Activated naive CD8-positive, alpha-beta T cell treated with anti-CD3 and anti-CD28 coated beads, Interleukin-2, amount 10 ng/mL, durations not matched to agents 7 days and 5 days (primary cell): ENCODE data around the gene RPS5. TPM values are rescaled to one million over a fixed set of nuclear protein-coding genes. Genes with fewer than 3 reads are reported as not detected.
"Not testable (repeated sequence)": the region's sequence is repeated elsewhere in the genome, so short reads cannot be mapped to it uniquely, and the experiment has no call there.

Experiments
- ATAC-seq: fragments of 150-1000 bp; cut with Tn5 transposase; one replicate; pipeline ENCODE4 v1.10.0; 2021; ENCODE audit warnings: low read depth, moderate library complexity
- POLR2A ChIA-PET: fragments of 350-600 bp; sonication (Branson Sonifier 250); formaldehyde crosslinking; loops from one replicate; lab custom pipeline; 2021; ENCODE audit warnings: antibody characterized with exemption; lab: Charles Lee
- DNase-seq: peaks from one replicate; pipeline ENCODE4 v3.0.0; 2021
- H3K27ac Mint-ChIP-seq: one replicate; pipeline ENCODE4 v1.8.0; 2022; ENCODE audit warnings: mild to moderate bottlenecking, mixed read lengths
- H3K27me3 Mint-ChIP-seq: one replicate; pipeline ENCODE4 v1.8.0; 2022; ENCODE audit warnings: mild to moderate bottlenecking, moderate library complexity, mixed read lengths
- H3K36me3 Mint-ChIP-seq: one replicate; pipeline ENCODE4 v1.8.0; 2021; ENCODE audit warnings: mild to moderate bottlenecking, mixed read lengths
- H3K4me1 Mint-ChIP-seq: one replicate; pipeline ENCODE4 v1.8.0; 2021; ENCODE audit warnings: mixed read lengths
- H3K4me3 Mint-ChIP-seq: one replicate; pipeline ENCODE4 v1.8.0; 2022; ENCODE audit warnings: mild to moderate bottlenecking, moderate library complexity, mixed read lengths
- H3K9me3 Mint-ChIP-seq: one replicate; pipeline ENCODE4 v1.8.0; 2021; ENCODE audit warnings: mixed read lengths
- total RNA-seq, 2 experiments: library from RNA; stranded (reverse); gene quantifications; one replicate each; pipeline ENCODE4 v1.2.3, GENCODE V29; 2021

RPS5 gene
- total RNA-seq, 2 experiments from 2014 or later = 1,038 to 1,039 TPM

DNA sequence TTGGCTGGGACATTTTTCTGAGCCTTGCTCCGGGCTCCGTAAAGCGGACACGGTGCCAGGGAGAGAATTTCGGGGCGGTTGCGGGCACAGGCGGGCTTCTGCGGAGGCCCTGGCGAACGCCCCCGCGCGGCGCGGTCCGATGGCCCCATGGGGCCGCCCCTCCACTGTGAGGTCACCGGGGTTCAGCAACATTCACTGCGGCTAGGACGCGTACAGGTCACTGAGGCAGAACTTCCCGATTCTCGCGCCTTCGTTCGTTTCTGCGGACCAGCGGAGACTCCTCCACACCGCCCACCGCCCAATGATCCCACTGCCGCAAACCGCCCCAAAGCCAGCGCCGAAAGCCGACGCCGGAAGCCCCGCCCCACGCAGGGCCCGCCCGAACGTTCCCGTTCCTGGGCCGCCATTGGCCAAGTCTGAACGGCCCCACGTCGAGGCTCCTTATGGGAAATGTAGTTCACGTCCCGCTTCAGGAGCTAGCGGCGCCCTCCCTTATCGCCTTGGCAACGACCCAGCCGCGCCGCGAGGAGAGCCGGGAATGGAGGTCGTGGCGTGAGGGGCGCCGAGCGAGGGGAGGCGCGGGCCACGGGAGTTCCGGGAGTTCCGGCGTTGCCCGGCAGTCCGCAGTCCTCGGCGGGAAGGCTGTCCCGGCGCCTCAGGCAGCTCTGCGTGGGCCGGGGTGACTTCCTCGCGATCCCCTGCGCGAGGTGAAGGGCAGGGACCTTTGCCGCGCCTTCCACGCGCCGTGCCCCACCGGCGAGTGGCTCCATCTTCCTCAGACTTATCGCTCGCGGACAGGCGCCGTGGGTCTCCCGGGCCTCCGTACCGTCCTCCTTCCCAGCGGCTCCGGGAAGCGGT is 21.3 kb downstream of the RPS5 start, which contains the start of gene ZNF584:
Gene ZNF584 (plus strand): TSS at position 498 of the 858 bp plus-strand sequence. CDS start 499 bp downstream, outside the sequence.
- DNase-seq (peak; percentile 95), ATAC-seq (peak; percentile 95)
- Mint-ChIP-seq H3K36me3 (peaks cover 6% of the 10 kb centered on the region), H3K27ac (peak within 1 kb of the TSS; percentile 95), H3K27me3 (no peaks in the 10 kb centered on the region), H3K4me1 (peaks cover 33% of the 10 kb centered on the region), H3K4me3 (peak within 1 kb of the TSS; percentile 95), H3K9me3 (no peaks in the 10 kb centered on the region)
- POLR2A ChIA-PET = interaction anchor here (0.6 to 1.4 kb wide), 9 partner anchors 27 to 217 kb away, joined by 3 to 6 read pairs (median 3); partner anchors contain the start of genes ZNF132, ZNF324B and ZNF8

- no peaks in the 10 kb centered on the region for H3K27me3 Mint-ChIP-seq
These were observed 22.1 kb downstream of the RPS5 start for GRCh38 chr19:58409010-58409790.

DNA sequence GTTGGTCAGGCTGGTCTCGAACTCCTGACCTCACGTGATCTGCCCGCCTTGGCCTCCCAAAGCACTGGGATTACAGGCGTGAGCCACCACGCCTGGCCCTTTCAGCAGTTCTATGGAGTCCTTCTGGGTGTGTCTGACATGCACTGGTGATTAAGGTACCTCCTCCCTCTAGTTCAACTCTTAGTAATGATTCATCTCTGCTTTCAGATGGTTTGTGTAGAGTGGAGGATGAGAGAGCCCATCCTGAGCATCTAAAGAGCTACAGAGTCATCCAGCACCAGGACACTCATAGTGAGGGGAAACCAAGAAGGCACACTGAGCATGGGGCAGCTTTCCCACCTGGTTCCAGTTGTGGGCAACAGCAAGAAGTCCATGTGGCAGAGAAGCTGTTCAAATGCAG is 29.5 kb downstream of the RPS5 start:
- Mint-ChIP-seq H3K9me3 (peaks cover 6% of the 10 kb centered on the region), H3K27ac (no peak overlapping the region), H3K4me3 (no peak overlapping the region), H3K36me3 (peaks cover 49% of the 10 kb centered on the region), H3K27me3 (no peaks in the 10 kb centered on the region), H3K4me1 (no peaks in the 10 kb centered on the region)
- POLR2A ChIA-PET = no interaction called here
- ATAC-seq = no peak
- DNase-seq = no peak

More at GRCh38 chr19:58409010-58409790, 22.1 kb downstream of the RPS5 start:
- Mint-ChIP-seq H3K36me3 (peaks cover 6% of the 10 kb centered on the region), H3K4me1 (peaks cover 28% of the 10 kb centered on the region), H3K4me3 (peak overlapping the region; percentile 95), H3K9me3 (no peaks in the 10 kb centered on the region), H3K27ac (peak overlapping the region; percentile 68)
- peak; percentile 53 for DNase-seq
- ATAC-seq = peak; percentile 10
- POLR2A ChIA-PET = interaction anchor here (0.6 to 1.4 kb wide), 8 partner anchors 27 to 131 kb away, joined by 3 to 6 read pairs (median 4); partner anchors contain the start of genes ZNF132, ZNF324B and ZNF8

GRCh38 chr19:58417071-58417470 is 30.0 kb downstream of the RPS5 start:
- no peaks in the 10 kb centered on the region for H3K27me3 Mint-ChIP-seq
- DNase-seq = no peak
- no peak overlapping the region for H3K4me3 Mint-ChIP-seq
- H3K4me1 Mint-ChIP-seq = no peaks in the 10 kb centered on the region
- H3K36me3 Mint-ChIP-seq = peaks cover 50% of the 10 kb centered on the region
- H3K27ac Mint-ChIP-seq = no peak overlapping the region
- no peak for ATAC-seq
- peaks cover 6% of the 10 kb centered on the region for H3K9me3 Mint-ChIP-seq
- POLR2A ChIA-PET = no interaction called here

DNA sequence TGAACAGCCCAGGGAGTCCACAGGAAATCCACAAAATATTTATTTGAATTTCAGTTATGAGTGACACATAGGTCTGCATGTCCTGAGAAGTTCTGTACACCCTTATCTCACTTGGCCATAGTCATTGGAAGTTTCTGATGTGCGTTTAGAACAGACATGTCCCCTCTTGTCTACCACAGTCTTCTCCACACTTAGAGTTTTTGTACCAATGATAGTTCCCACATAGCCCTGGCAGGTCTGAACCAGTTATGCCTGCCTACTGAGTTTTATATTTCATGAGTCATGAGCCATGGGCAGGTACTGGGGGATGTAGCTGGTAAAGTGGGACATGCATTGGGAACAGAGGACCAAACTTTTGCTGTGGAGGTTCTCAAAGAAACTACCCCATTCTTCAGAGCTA is 41.5 kb downstream of the RPS5 start:
- Mint-ChIP-seq H3K36me3 (peaks cover 43% of the 10 kb centered on the region), H3K4me1 (no peaks in the 10 kb centered on the region), H3K9me3 (peaks cover 18% of the 10 kb centered on the region), H3K27ac (no peak overlapping the region), H3K4me3 (no peak overlapping the region), H3K27me3 (no peaks in the 10 kb centered on the region)
- no peak for ATAC-seq
- DNase-seq = no peak
- POLR2A ChIA-PET = no interaction called here

DNA sequence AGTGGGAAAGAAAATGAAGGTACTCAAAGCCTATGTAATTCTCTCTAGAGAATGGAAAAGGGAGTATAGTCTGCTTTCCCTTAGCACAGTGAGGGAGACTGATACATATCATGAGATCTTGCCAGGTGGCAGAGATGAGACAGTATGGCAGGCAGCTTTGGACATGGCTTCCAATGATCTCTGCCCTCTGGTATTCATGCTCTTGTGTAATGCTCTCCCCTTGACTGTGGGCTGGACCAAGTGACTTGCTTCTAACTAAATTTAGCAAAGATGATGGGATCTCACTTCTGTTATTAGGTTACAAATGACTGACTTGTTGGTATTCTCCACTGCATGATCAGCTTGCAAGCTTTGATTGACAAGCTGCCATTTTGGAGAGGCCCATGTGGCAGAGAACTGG is 42.7 kb downstream of the RPS5 start:
- Mint-ChIP-seq H3K9me3 (peaks cover 21% of the 10 kb centered on the region), H3K4me1 (no peaks in the 10 kb centered on the region), H3K36me3 (peaks cover 50% of the 10 kb centered on the region), H3K27me3 (no peaks in the 10 kb centered on the region), H3K27ac (no peak overlapping the region), H3K4me3 (no peak overlapping the region)
- POLR2A ChIA-PET = no interaction called here
- DNase-seq = no peak
- no peak for ATAC-seq

GRCh38 chr19:58434217-58434616 is 47.1 kb downstream of the RPS5 start:
- ATAC-seq = no peak
- POLR2A ChIA-PET = interaction anchor here (1.1 kb wide), 1 partner anchor 12 kb away, joined by 3 read pairs; no protein-coding TSS in a partner anchor

GRCh38 chr19:58439576-58440554 is 52.8 kb downstream of the RPS5 start, which contains the start of gene ZNF132:
TSS of gene ZNF132 (minus strand) at chr19:58440153. CDS start at chr19:58439821, 332 bp downstream.
- DNase-seq = peak; percentile 89
- peak within 1 kb of the TSS; percentile 98 for H3K4me3 Mint-ChIP-seq
- POLR2A ChIA-PET = interaction anchor here (0.6 to 1.3 kb wide), 8 partner anchors 11 to 211 kb away, joined by 3 to 5 read pairs (median 3); partner anchors contain the start of genes ERVK3-1, ZNF324B, ZNF544 and ZNF584
- H3K4me1 Mint-ChIP-seq = peaks cover 21% of the 10 kb centered on the region
- no peaks in the 10 kb centered on the region for H3K27me3 Mint-ChIP-seq
- peaks cover 40% of the 10 kb centered on the region for H3K9me3 Mint-ChIP-seq
- peak within 1 kb of the TSS; percentile 96 for H3K27ac Mint-ChIP-seq
- H3K36me3 Mint-ChIP-seq = peaks cover 45% of the 10 kb centered on the region
- peak; percentile 98 for ATAC-seq

More at GRCh38 chr19:58434217-58434616, 47.1 kb downstream of the RPS5 start:
- Mint-ChIP-seq H3K4me1 (peaks cover 9% of the 10 kb centered on the region), H3K36me3 (peaks cover 85% of the 10 kb centered on the region), H3K27me3 (no peaks in the 10 kb centered on the region), H3K4me3 (no peak overlapping the region), H3K9me3 (peaks cover 45% of the 10 kb centered on the region), H3K27ac (no peak overlapping the region)
- no peak for DNase-seq

GRCh38 chr19:58440556-58440955 is 53.5 kb downstream of the RPS5 start:
- peak; percentile 1 for ATAC-seq
- H3K27ac Mint-ChIP-seq = peak overlapping the region; percentile 96
- peaks cover 35% of the 10 kb centered on the region for H3K9me3 Mint-ChIP-seq
- POLR2A ChIA-PET = interaction anchor here (0.6 to 1.3 kb wide), 7 partner anchors 11 to 212 kb away, joined by 3 to 5 read pairs (median 3); partner anchors contain the start of genes CHMP2A, ZNF324B, ZNF544 and ZNF584
- H3K4me1 Mint-ChIP-seq = peaks cover 21% of the 10 kb centered on the region
- DNase-seq = no peak
- H3K27me3 Mint-ChIP-seq = no peaks in the 10 kb centered on the region
- H3K4me3 Mint-ChIP-seq = peak overlapping the region; percentile 98
- peaks cover 38% of the 10 kb centered on the region for H3K36me3 Mint-ChIP-seq

DNA sequence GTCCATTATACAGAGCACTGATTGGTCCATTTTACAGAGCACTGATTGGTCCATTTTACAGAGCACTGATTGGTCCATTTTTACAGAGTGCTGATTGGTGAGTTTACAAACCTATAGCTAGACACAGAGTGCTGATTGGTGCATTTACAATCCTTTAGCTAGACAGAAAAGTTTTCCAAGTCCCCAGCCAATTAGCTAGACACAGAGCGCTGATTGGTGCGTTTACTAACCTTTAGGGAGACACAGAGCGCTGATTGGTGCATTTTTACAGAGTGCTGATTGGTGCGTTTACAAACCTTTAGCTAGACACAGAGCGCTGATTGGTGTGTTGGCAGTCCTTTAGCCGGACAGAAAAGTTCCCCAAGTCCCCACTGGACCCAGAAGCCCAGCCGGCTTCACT is 55.9 kb downstream of the RPS5 start:
- H3K27ac Mint-ChIP-seq, H3K4me3 Mint-ChIP-seq, ATAC-seq, DNase-seq, H3K27me3 Mint-ChIP-seq: not testable (repeated sequence)
- peaks cover 18% of the 10 kb centered on the region for H3K4me1 Mint-ChIP-seq
- peaks cover 23% of the 10 kb centered on the region for H3K9me3 Mint-ChIP-seq
- POLR2A ChIA-PET = interaction anchor here (0.9 kb wide), 1 partner anchor 23 kb away, joined by 3 read pairs; the partner anchor contains the start of gene ZNF324
- peaks cover 17% of the 10 kb centered on the region for H3K36me3 Mint-ChIP-seq
